ENCODE data around the gene STXBP1.

STXBP1 gene

GRCh38 chr9:127693143-127693542, 81.1 kb downstream of the STXBP1 start:
- no peaks in the 10 kb centered on the region for H3K9me3 ChIP-seq (ENCODE audit: control insufficient read depth, insufficient read depth, low read length)
- no peak for TF ChIP-seq CTCF (IDR thresholded peaks at IDR 0.05; ENCODE audit: low read depth, low read length, poor library complexity, severe bottlenecking)

GRCh38 chr9:127693697-127694096, 81.6 kb downstream of the STXBP1 start:
- no peaks in the 10 kb centered on the region for H3K9me2 ChIP-seq (replicated peaks; ENCODE audit: control insufficient read depth, low read length)
- H3K27me3 ChIP-seq (ENCODE audit: control insufficient read depth, low read length): no peaks in the 10 kb centered on the region
- H3K27ac ChIP-seq (ENCODE audit: low read depth, low read length): no peak overlapping the region
- no peaks in the 10 kb centered on the region for H3K4me1 ChIP-seq (ENCODE audit: control insufficient read depth, low read length)
- no peaks in the 10 kb centered on the region for H3K79me2 ChIP-seq (ENCODE audit: control insufficient read depth, low read length)
- TF ChIP-seq CTCF (IDR thresholded peaks at IDR 0.05; ENCODE audit: low read depth, low read length, poor library complexity, severe bottlenecking) (no peak), EZH2phosphoT487 (IDR thresholded peaks at IDR 0.05; ENCODE audit: borderline replicate concordance, low read length) (no peak)
- no peak overlapping the region for H3K4me3 ChIP-seq (ENCODE audit: low read length)
- no peaks in the 10 kb centered on the region for H3F3A ChIP-seq (ENCODE audit: control insufficient read depth, insufficient read depth)
- no peaks in the 10 kb centered on the region for H3K36me3 ChIP-seq (ENCODE audit: control insufficient read depth, low read length)
- no peaks in the 10 kb centered on the region for H4K20me1 ChIP-seq (ENCODE audit: control insufficient read depth, insufficient read depth, low read depth, low read length)
- no peak overlapping the region for H3K4me2 ChIP-seq (ENCODE audit: low read length)
- H3K9me3 ChIP-seq (ENCODE audit: control insufficient read depth, insufficient read depth, low read length): no peaks in the 10 kb centered on the region

More at GRCh38 chr9:127693143-127693542, 81.1 kb downstream of the STXBP1 start:
- Histone ChIP-seq H3K36me3 (ENCODE audit: control insufficient read depth, low read length) (no peaks in the 10 kb centered on the region), H4K20me1 (ENCODE audit: control insufficient read depth, insufficient read depth, low read depth, low read length) (no peaks in the 10 kb centered on the region), H3K4me2 (ENCODE audit: low read length) (no peak overlapping the region), H3K79me2 (ENCODE audit: control insufficient read depth, low read length) (no peaks in the 10 kb centered on the region), H3K27ac (ENCODE audit: low read depth, low read length) (no peak overlapping the region), H3K4me1 (ENCODE audit: control insufficient read depth, low read length) (no peaks in the 10 kb centered on the region), H3K27me3 (ENCODE audit: control insufficient read depth, low read length) (no peaks in the 10 kb centered on the region), H3K9me2 (replicated peaks; ENCODE audit: control insufficient read depth, low read length) (no peaks in the 10 kb centered on the region), H3F3A (ENCODE audit: control insufficient read depth, insufficient read depth) (no peaks in the 10 kb centered on the region), H3K4me3 (ENCODE audit: low read length) (no peak overlapping the region)

GRCh38 chr9:127694890-127695720, 83.0 kb downstream of the STXBP1 start:
- Histone ChIP-seq H3K4me1 (ENCODE audit: control insufficient read depth, low read length) (peaks cover 6% of the 10 kb centered on the region), H4K20me1 (ENCODE audit: control insufficient read depth, insufficient read depth, low read depth, low read length) (no peaks in the 10 kb centered on the region), H3K4me3 (ENCODE audit: low read length) (no peak overlapping the region), H3K36me3 (ENCODE audit: control insufficient read depth, low read length) (no peaks in the 10 kb centered on the region), H3K27me3 (ENCODE audit: control insufficient read depth, low read length) (no peaks in the 10 kb centered on the region), H3F3A (ENCODE audit: control insufficient read depth, insufficient read depth) (no peaks in the 10 kb centered on the region), H3K4me2 (ENCODE audit: low read length) (no peak overlapping the region), H3K79me2 (ENCODE audit: control insufficient read depth, low read length) (no peaks in the 10 kb centered on the region), H3K27ac (ENCODE audit: low read depth, low read length) (no peak overlapping the region), H3K9me2 (replicated peaks; ENCODE audit: control insufficient read depth, low read length) (no peaks in the 10 kb centered on the region), H3K9me3 (ENCODE audit: control insufficient read depth, insufficient read depth, low read length) (no peaks in the 10 kb centered on the region)
- TF ChIP-seq EZH2phosphoT487 (IDR thresholded peaks at IDR 0.05; ENCODE audit: borderline replicate concordance, low read length): no peak
- TF ChIP-seq CTCF (IDR thresholded peaks at IDR 0.05; ENCODE audit: low read depth, low read length, poor library complexity, severe bottlenecking): no peak
